Upper lobe of left lung (tissue), 4 donors: ENCODE measurements around the gene MRPL52.
A peak's percentile ranks its signal among the peaks of the same experiment; 100 is the strongest.

Source experiments
- CTCF ChIP-seq, 6 experiments: fragments of 450-650 bp in 4 of 6; fragments of 200-600 bp in 2 of 6; sonication (generic) in 2 of 6; IDR thresholded peaks; one replicate each; pipeline ENCODE4 v1.5.1; 2016 to 2019; ENCODE audit warnings: antibody characterized with exemption in 6 of 6
- POLR2A ChIP-seq, 4 donors: fragments of 450-650 bp; IDR thresholded peaks; one replicate each; pipeline ENCODE4 v1.5.1; 2016 to 2017; ENCODE audit warnings: antibody characterized with exemption in 4 of 4, mild to moderate bottlenecking in 2 of 4

- TF ChIP-seq CTCF (IDR thresholded peaks at IDR 0.05) (no peak), POLR2A (IDR thresholded peaks at IDR 0.05) (peak in 2 of 4 donors; percentile 29 to 30)
Observed at GRCh38 chr14:22814941-22815713, 14.6 kb upstream of the MRPL52 start, which contains the start of gene SLC7A7.
